A549 (cell line): ENCODE data around the gene CASP10. TPM values are rescaled to one million over a fixed set of nuclear protein-coding genes. Genes with fewer than 3 reads are reported as not detected.
A peak's percentile ranks its signal among the peaks of the same experiment; 100 is the strongest.

Experiments used
- ATAC-seq, 2 experiments: fragments of 200-7000 bp in 1 of 2; fragments of >200 bp in 1 of 2; cut with Nextera tagmentation in 1 of 2; cut with Tn5 transposase in 1 of 2; 3 replicates each; pipeline versions ENCODE4 v1.8.0 to v1.9.1; 2018 to 2020; ENCODE audit warnings: mild to moderate bottlenecking in 1 of 2, moderate library complexity in 1 of 2
- CTCF ChIA-PET: fragments of 300-600 bp; sonication (Branson Sonifier 250); formaldehyde crosslinking; extraction: SDS; loops from one replicate; lab custom pipeline; 2021; ENCODE audit warnings: antibody characterized with exemption, inconsistent platforms; lab: Yijun Ruan, JAX
- POLR2A ChIA-PET: fragments of 350-600 bp; formaldehyde crosslinking; extraction: SDS; loops from one replicate; lab custom pipeline; 2021; ENCODE audit warnings: antibody characterized with exemption, inconsistent platforms; lab: Yijun Ruan, JAX
- DNase-seq, 2 experiments: peaks; one replicate each; pipeline versions ENCODE4 v3.0.0 to v3.0.0-alpha.2; 2011 to 2016; ENCODE audit warnings: low read depth in 1 of 2, low spot score in 1 of 2
- FAIRE-seq: peaks from 2 replicates; lab custom pipeline; 2011; peaks lifted over from hg19 to GRCh38; lab: Jason Lieb, UNC
- H3K27ac ChIP-seq, 2 experiments: fragments of >200 bp; sonication (Bioruptor Twin); formaldehyde crosslinking; 3 replicates each; pipeline ENCODE4 v1.5.1; 2016 to 2017
- H3K4me1 ChIP-seq: fragments of >200 bp; sonication (Bioruptor Twin); formaldehyde crosslinking; 3 replicates; pipeline ENCODE4 v1.6.1; 2016
- H3K4me2 ChIP-seq: fragments of >200 bp; sonication (Bioruptor Twin); formaldehyde crosslinking; 3 replicates; pipeline ENCODE4 v1.6.1; 2016
- H3K4me3 ChIP-seq: fragments of >200 bp; sonication (Bioruptor Twin); formaldehyde crosslinking; 3 replicates; pipeline ENCODE4 v1.5.1; 2016
- H3K9me3 ChIP-seq: fragments of >200 bp; sonication (Bioruptor Twin); formaldehyde crosslinking; 3 replicates; pipeline ENCODE4 v1.6.1; 2016
- ATOH8 ChIP-seq: fragments of 250-450 bp; sonication (Bioruptor Pico); IDR thresholded peaks from 2 replicates; pipeline ENCODE4 v1.5.0; 2020; ENCODE audit warnings: low read depth, mild to moderate bottlenecking, moderate library complexity
- CBX8 ChIP-seq: fragments of 200-600 bp; sonication (generic); IDR thresholded peaks from 2 replicates; pipeline ENCODE4 v1.6.1; 2016
- CHD2 ChIP-seq: fragments of 150-350 bp; IDR thresholded peaks from 2 replicates; pipeline ENCODE4 v1.6.1; 2014; ENCODE audit warnings: low read length; ENCODE audit not compliant: partially characterized antibody
- CHD4 ChIP-seq: fragments of 200-600 bp; sonication (generic); IDR thresholded peaks from 2 replicates; pipeline ENCODE4 v1.6.1; 2016; ENCODE audit warnings: antibody characterized with exemption, mild to moderate bottlenecking, borderline replicate concordance
- EP300 ChIP-seq, 2 experiments: fragments of >200 bp; sonication (Bioruptor Twin); formaldehyde crosslinking; IDR thresholded peaks; 2 replicates in 1 of 2; 3 replicates in 1 of 2; pipeline ENCODE4 v1.6.1; 2016 to 2017
- ESRRA ChIP-seq: fragments of 150-350 bp; IDR thresholded peaks from 2 replicates; pipeline ENCODE4 v1.6.1; 2014; ENCODE audit warnings: mild to moderate bottlenecking, low read length, borderline replicate concordance
- FOSL2 ChIP-seq, 2 experiments: fragments of 450-650 bp in 1 of 2; fragments of >200 bp in 1 of 2; sonication (Bioruptor Twin) in 1 of 2; formaldehyde crosslinking; IDR thresholded peaks; 2 replicates each; pipeline versions ENCODE4 v1.5.0 to v1.6.1; 2016 to 2020; ENCODE audit warnings: mild to moderate bottlenecking in 1 of 2, moderate library complexity in 1 of 2
- FOXS1 ChIP-seq: fragments of 250-450 bp; sonication (Bioruptor Pico); IDR thresholded peaks from 2 replicates; pipeline ENCODE4 v1.5.0; 2020; ENCODE audit warnings: mild to moderate bottlenecking, moderate library complexity
- HES2 ChIP-seq: fragments of >200 bp; sonication (Bioruptor Twin); formaldehyde crosslinking; IDR thresholded peaks from 2 replicates; pipeline ENCODE4 v1.6.1; 2016
- HEYL ChIP-seq: fragments of 250-450 bp; sonication (Bioruptor Pico); IDR thresholded peaks from 2 replicates; pipeline ENCODE4 v1.8.0; 2021; ENCODE audit warnings: mild to moderate bottlenecking, moderate library complexity
- HOXA7 ChIP-seq: fragments of 250-450 bp; sonication (Bioruptor Pico); IDR thresholded peaks from 2 replicates; pipeline ENCODE4 v1.5.0; 2020; ENCODE audit warnings: mild to moderate bottlenecking, moderate library complexity
- HOXB13 ChIP-seq: fragments of 250-450 bp; sonication (Bioruptor Pico); IDR thresholded peaks from 2 replicates; pipeline ENCODE4 v1.5.0; 2020; ENCODE audit warnings: low read depth, mild to moderate bottlenecking, moderate library complexity
- KDM1A ChIP-seq: fragments of 200-600 bp; sonication (generic); IDR thresholded peaks from 2 replicates; pipeline ENCODE4 v1.6.1; 2016; ENCODE audit warnings: low read depth, mild to moderate bottlenecking
- KDM5A ChIP-seq: fragments of 200-600 bp; sonication (generic); IDR thresholded peaks from 2 replicates; pipeline ENCODE4 v1.6.1; 2016; ENCODE audit warnings: antibody characterized with exemption, mild to moderate bottlenecking
- NPAS2 ChIP-seq: fragments of 250-450 bp; sonication (Bioruptor Pico); IDR thresholded peaks from 2 replicates; pipeline ENCODE4 v1.8.0; 2022; ENCODE audit warnings: mild to moderate bottlenecking, moderate library complexity, borderline replicate concordance
- NR3C1 ChIP-seq: fragments of >200 bp; sonication (Bioruptor Twin); formaldehyde crosslinking; IDR thresholded peaks from 3 replicates; pipeline ENCODE4 v1.6.1; 2017
- POLR2AphosphoS2 ChIP-seq: conservative IDR thresholded peaks from 2 replicates; pipeline ENCODE4 v1.6.1; 2012; ENCODE audit warnings: low read length, improper control_type of control experiment, inconsistent platforms
- RCOR1 ChIP-seq: fragments of 150-350 bp; IDR thresholded peaks from 2 replicates; pipeline ENCODE4 v1.6.1; 2014; ENCODE audit warnings: antibody characterized with exemption, low read length, low read depth
- REST ChIP-seq: fragments of 200-600 bp; sonication (generic); IDR thresholded peaks from 2 replicates; pipeline ENCODE4 v1.6.1; 2016; ENCODE audit warnings: antibody characterized with exemption, mild to moderate bottlenecking, moderate library complexity
- TFCP2L1 ChIP-seq: fragments of 250-450 bp; sonication (Bioruptor Pico); IDR thresholded peaks from 2 replicates; pipeline ENCODE4 v1.5.0; 2021; ENCODE audit warnings: mild to moderate bottlenecking
- TP53 ChIP-seq: fragments of 250-450 bp; sonication (Bioruptor Pico); IDR thresholded peaks from 2 replicates; pipeline ENCODE4 v1.5.0; 2021; ENCODE audit warnings: mild to moderate bottlenecking, moderate library complexity
- ZFP36 ChIP-seq: fragments of 450-650 bp; IDR thresholded peaks from 2 replicates; pipeline ENCODE4 v1.6.1; 2014; ENCODE audit warnings: borderline replicate concordance; ENCODE audit not compliant: partially characterized antibody
- WGBS: methylation state at CpG from one replicate; pipeline ENCODE4 v1.1.6; 2017; ENCODE audit errors: missing lambda C conversion rate; 5-methylcytosine and 5-hydroxymethylcytosine counted together
- polyA plus RNA-seq, 4 experiments: library from polyadenylated mRNA; depleted of rRNA in 3 of 4; stranded (reverse); fragments of >200 nt; fragmentation: RNase III in 1 of 4; extraction: RNeasy Plus Mini Kit Qiagen cat#74134 plus additional on column Dnase treatment in 1 of 4; gene quantifications; 2 replicates in 3 of 4; 3 replicates in 1 of 4; pipeline ENCODE4 v1.2.3, GENCODE V29; 2011 to 2017

The CASP10 gene
- polyA plus RNA-seq, 2 of the 4 experiments (the other 2 are of a cell fraction), result 3.0 to 6.5 TPM

GRCh38 chr2:201156640-201157039 lies 26.3 kb upstream of the CASP10 start:
- peak overlapping the region; percentile 77 to 85; a peak in 4 of 6 replicates for H3K27ac ChIP-seq
- ChIA-PET CTCF (interaction anchor here (2.5 to 4.6 kb wide), 3 partner anchors 40 to 251 kb away, joined by 26 to 108 read pairs (median 31); partner anchors contain the start of gene CFLAR), POLR2A (no interaction called here)
- H3K4me3 ChIP-seq, result no peak overlapping the region
- no peak overlapping the region for H3K4me2 ChIP-seq
- no peak for FAIRE-seq
- peaks cover 33% of the 10 kb centered on the region for H3K4me1 ChIP-seq
- WGBS, result 100% methylated on average over 1 of the region's 1 CpG
- TF ChIP-seq FOSL2 (IDR thresholded peaks at IDR 0.05), result no peak
- no peak for TF ChIP-seq FOSL2 (CRISPR knock-in tag; IDR thresholded peaks at IDR 0.05)
- TF ChIP-seq REST, result no peak
- no peak for TF ChIP-seq RCOR1
- TF ChIP-seq HEYL (CRISPR knock-in tag), result no peak
- no peak for TF ChIP-seq ESRRA
- TF ChIP-seq HOXA7 (CRISPR knock-in tag), result no peak
- TF ChIP-seq ZFP36, result no peak
- TF ChIP-seq HES2, result no peak
- TF ChIP-seq FOXS1 (CRISPR knock-in tag), result no peak
- no peak for TF ChIP-seq TFCP2L1 (CRISPR knock-in tag)
- no peak for TF ChIP-seq KDM1A
- TF ChIP-seq EP300 (IDR thresholded peaks at IDR 0.05), result no peak
- no peak for TF ChIP-seq NPAS2 (CRISPR knock-in tag)
- TF ChIP-seq KDM5A, result no peak
- no peak for TF ChIP-seq POLR2AphosphoS2
- TF ChIP-seq CBX8, result no peak
- no peak for DNase-seq
- ATAC-seq, result no peak
- H3K9me3 ChIP-seq, result no peaks in the 10 kb centered on the region

- H3K4me1 ChIP-seq, result peaks cover 23% of the 10 kb centered on the region
- ATAC-seq (peak; percentile 16 to 19; a peak in 4 of 6 replicates), DNase-seq (no peak), FAIRE-seq (no peak)
- TF ChIP-seq TP53 (CRISPR knock-in tag) (no peak), ATOH8 (CRISPR knock-in tag) (no peak), NR3C1 (no peak), CHD4 (no peak), EP300 (IDR thresholded peaks at IDR 0.05) (no peak), HOXB13 (CRISPR knock-in tag) (no peak), CHD2 (no peak)
- peak overlapping the region; percentile 42 for H3K4me2 ChIP-seq
- no peaks in the 10 kb centered on the region for H3K9me3 ChIP-seq
- ChIA-PET CTCF (interaction anchor here (0.7 to 4.6 kb wide), 38 partner anchors 9 to 410 kb away, joined by 3 to 108 read pairs (median 5); partner anchors contain the start of genes CFLAR and NDUFB3), POLR2A (interaction anchor here (0.6 to 1.5 kb wide), 6 partner anchors 12 to 269 kb away, joined by 3 to 23 read pairs (median 3); partner anchors contain the start of genes CFLAR, NIF3L1, ORC2 and PPIL3)
- WGBS, result 68% methylated on average over 4 of the region's 4 CpGs
- H3K4me3 ChIP-seq, result no peak overlapping the region
- H3K27ac ChIP-seq, result peak overlapping the region; percentile 77 to 85
Observed at GRCh38 chr2:201157694-201158093, 25.2 kb upstream of the CASP10 start.
